ACHN (cell line): ENCODE results near the gene EFCAB6.

Experiments
- DNase-seq: peaks from one replicate; pipeline ENCODE4 v3.0.0-alpha.2; 2015
- in situ Hi-C: cut with HindIII; loops from 2 replicates; pipeline ENCODE4 v1.10.0; 2017; ENCODE audit warnings: low sequenced_read_pairs, low pct_ligation_motif_present, low pct_unique_long_range_greater_than_20kb

Gene EFCAB6

GRCh38 chr22:43832393-43833265 lies 20.5 kb upstream of the EFCAB6 start:
- DNase-seq: no peak
- in situ Hi-C loops: no loop called here

DNA sequence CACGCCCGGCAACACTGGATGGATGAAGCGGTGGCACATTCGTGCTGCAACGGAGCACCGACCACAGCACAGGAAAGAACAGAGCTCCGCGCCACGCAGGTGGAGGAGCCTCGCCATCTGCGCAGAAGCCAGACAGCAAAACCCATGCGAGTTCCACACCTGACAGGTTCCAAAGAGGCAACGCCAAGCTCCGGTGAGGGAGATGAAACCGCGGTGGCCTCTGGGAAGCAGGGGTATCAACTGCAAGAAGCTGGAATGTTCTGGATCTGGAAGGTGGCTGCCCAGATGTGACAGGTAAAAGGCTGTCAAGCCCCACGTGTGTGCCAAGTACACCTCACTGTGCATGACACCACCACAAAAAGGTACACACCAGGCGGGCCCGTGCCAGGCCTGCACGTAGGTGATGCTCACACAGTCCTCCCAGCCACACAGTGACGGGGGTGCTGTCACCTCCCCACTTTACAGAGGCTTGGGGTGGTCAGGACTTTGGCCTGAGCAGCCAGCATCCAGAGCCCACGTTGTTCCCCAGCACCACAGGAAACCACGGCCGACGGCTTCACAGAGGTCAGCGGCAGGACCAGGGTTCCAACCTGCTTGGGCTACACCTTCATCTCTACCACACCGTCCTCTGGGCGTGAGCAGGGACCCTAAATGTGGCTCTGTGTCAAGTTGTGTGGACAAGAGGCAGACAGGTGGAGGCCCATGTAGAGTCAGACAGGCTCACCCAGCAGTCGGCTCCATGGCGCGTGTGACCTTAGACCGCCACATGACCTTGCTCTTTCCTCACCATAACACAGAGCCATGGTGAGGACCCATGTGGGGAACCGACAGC lies 19.7 kb upstream of the EFCAB6 start:
- no peak for DNase-seq

GRCh38 chr22:43830931-43831560 lies 18.9 kb upstream of the EFCAB6 start:
- in situ Hi-C loops: no loop called here
- no peak for DNase-seq

More for the DNA sequence above, 19.7 kb upstream of the EFCAB6 start:
- in situ Hi-C loops: no loop called here

DNA sequence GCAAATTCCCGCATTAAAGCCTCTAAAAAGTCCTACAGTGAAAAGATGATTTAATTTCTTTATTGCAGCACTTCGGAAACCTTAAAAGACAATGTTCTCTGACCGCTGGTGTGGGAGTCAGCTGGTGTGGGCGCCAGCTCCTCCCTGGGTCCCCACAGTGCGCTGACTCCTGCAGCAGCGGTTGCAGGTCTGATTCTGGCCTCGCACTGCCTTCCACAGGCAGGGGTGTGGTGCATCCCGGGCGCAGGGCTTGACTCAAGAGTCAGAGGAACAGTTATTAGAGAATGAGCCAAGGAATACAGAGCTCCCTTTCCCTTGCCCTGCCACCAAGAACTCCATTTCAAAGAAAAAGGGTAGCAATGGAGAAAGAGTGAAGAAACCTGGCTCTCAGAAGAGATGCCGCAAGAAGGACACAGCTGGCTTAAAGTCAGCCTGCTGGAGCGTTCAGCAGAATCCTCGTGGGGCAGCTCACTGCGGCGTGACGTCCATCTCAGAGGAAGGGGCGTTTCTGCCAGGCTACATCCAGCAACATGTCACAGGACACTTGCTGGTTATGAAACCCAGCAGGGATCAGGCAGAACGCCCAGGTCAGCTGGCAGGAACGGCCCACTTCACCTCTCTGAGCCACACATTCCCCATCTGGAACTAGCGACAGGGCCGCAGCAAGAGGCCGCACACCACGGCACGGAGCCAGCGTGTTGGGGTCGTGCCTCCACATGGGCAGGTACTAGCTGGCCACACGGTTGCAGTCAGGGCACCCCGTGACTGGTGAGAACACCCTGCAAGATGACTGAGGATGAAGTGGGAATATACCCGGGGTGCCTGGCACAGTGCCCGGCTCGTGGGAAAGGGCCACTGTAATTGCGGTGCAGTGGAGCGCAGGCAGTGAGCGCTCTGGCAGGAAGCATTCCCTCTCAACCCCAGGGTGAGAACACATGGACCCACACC lies 18.1 kb upstream of the EFCAB6 start:
- in situ Hi-C loops: no loop called here
- DNase-seq: no peak

- in situ Hi-C loops: no loop called here
- no peak for DNase-seq
These were observed 17.1 kb upstream of the EFCAB6 start for GRCh38 chr22:43828998-43829782.

DNA sequence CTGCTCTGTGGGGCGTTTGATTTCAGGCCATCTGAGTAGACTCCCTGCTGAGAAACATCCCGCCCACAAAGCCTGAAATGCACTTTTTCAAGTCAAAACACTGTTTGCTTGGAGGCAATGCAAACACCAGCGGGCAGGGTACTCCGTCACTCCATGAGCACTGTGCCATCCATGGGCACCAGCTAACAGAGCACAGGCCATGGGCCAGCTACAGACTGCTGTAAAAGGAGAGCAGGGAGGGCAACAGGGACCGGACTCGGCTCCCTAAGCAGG lies 16.6 kb upstream of the EFCAB6 start:
- no peak for DNase-seq
- in situ Hi-C loops: no loop called here

DNA sequence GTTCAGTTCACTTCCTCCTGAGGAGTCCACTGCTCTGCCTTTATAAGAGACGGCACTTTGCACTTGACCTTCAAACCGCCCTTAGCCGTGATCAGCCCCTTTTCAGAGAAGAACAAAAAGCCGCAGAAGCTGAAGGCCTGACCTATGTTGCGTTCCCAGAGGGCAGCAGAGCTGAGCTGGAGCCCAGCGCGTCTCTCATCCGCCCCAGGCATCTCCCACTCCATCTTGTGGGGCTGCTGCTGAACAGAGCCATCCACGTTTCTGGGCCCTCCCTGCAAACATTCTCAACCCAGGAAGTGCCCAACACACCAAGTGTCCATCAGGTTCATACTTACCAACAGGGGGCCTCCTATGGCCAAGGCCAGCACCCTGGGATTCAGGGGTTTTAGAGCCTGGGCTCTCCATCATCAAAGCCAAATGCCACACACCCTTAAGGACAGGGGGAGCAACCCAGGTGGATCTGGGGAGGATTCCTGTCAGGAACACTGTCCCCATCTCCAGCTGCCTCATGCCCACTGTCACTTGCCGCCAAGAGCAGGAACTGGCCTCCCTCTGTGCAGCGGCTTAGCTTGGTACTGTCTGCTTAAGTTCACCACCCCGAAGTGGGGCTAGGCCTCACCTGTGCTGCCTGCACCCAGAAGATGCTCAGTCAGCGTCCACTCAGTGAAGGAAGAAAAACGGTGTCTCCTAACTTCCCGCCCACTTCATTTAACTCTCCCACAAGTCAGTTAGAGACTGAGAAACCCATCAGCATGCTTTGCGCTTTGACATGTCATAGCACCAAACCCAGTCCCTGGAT lies 16.0 kb upstream of the EFCAB6 start:
- in situ Hi-C loops: no loop called here

GRCh38 chr22:43827003-43827735 lies 15.1 kb upstream of the EFCAB6 start:
- DNase-seq: no peak
- in situ Hi-C loops: no loop called here

More for the DNA sequence above, 16.0 kb upstream of the EFCAB6 start:
- peak; percentile 19 for DNase-seq

DNA sequence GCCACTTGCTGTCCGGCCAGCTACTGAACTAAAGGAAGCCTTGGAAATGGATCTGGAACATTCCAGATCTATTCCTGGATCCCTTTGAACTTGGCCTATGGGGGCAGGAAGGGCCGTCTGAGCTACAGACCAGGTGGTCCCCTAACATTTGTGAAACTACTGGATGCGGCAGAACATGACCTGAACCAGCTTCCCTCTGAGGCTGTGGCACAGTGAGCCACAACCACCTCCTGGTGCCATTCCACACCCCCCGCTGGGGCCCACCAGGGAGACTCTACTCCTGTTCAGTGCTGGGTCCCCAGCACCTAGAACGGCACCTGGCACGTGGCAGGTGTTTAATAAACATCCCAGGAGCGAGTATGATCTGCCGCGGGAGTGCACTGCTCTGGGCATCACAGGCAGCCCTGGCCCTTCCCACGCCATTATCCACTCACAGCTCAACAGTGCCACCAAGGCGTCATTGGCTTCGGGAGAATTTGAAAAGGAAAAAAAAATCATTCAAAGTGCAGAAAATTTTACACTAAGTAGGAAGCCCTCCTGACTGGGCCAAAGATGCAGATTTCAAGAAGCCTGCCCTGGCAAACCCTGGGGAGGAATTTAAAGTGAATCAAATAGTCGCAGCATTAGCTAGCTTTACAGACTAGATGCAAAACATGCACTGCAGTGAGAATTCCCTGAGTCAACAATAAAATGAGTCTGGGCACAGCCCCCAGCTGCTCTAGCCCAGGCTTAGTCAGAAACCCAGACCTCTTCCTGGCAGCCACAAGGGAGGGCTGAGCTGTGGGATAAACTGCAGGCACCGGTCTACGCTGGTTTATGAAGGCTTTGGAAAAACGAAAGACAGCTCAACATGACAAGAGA lies 14.3 kb upstream of the EFCAB6 start:
- in situ Hi-C loops: no loop called here

DNA sequence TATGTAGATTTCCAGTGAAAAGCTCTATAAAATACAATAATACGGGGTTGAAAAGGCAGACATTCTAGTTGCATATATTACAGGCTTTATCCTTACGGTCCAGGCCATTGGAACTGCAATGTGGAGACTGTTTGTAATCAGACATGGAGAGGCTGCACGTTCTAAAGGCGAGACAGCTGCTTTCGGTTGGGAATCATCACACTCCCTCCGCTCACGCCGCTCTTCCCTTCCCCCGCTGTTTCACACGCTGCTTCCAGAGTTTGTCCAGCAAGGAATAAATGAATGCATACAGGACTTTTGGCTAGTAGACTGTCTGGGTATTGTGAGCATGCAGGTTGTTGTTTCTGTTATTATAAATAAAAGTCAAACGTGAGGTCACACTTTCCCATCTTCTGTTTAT lies 13.5 kb upstream of the EFCAB6 start:
- in situ Hi-C loops: no loop called here
- no peak for DNase-seq

More for the DNA sequence above, 14.3 kb upstream of the EFCAB6 start:
- DNase-seq: peak; percentile 64

- in situ Hi-C loops: no loop called here
- DNase-seq: no peak
These were observed 12.8 kb upstream of the EFCAB6 start for GRCh38 chr22:43824724-43825420.

DNA sequence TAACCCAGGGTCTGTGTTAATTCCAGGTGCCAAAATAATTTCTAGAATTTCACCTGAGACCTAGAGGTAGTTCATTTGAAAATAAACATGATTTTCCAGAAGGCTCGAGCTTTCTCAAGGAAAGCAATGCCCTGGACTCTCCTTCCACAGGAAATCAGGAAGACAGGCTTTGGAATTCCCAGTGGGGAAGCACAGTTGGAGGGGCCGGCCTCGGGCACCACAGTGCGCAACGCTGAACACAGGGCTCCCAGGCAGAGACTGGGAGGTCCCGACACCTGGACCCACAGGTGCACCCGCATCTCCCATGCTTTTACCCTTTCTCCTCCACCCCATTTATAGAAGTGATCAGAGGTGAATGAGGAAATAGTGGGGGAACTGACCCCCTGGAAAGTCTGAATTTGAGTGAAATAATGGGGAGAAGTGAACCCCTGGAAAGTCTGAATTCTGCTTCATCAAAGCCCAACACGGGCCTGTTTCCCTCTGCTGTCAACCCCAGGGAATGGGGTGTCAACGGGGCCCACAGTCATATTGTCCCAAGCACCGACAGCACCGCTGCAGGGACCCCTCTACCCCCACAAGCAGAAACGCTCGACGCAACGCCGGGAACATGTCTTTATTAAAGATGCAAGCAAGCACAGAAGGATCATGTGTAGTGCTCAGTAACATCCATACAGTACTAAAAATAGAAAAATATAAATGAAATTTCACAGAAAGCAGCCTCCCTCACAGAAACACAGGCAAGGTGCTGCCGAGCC lies 12.0 kb upstream of the EFCAB6 start:
- in situ Hi-C loops: no loop called here
- no peak for DNase-seq

DNA sequence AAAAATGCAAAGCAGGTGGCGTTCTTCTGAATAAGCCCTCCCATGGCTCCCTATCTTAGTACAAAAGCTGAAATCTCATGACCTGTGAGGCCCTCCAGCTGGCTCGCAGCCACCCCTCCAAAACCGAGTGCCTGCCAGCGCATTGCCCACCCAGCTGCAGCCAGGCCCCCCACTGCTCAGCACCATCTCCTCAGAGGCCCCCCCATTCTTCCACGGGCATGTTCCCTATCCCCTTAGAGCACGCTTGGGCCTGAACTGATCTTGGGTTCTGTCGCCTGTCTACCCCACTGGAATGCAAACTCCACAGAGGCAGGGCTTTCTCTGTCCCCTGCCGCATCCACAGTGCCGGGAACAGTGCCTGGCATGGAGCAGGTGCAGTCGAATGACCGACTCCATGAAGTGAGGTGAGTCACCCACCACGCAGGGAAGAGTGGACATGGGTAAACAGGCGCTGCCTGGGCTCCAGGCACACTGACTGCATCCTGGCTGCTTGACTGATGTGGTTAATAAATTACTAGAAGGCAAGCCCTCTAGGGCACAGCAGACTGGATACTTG lies 11.3 kb upstream of the EFCAB6 start:
- peak; percentile 90 for DNase-seq
- in situ Hi-C loops: no loop called here
